Retinal pigment epithelial cell (primary cell): Measurements from ENCODE around the gene RUNX1.

ENCODE experiments used
- DNase-seq: peaks from one replicate; pipeline ENCODE4 v3.0.0-alpha.2; 2010; ENCODE audit warnings: low read depth
- H3K4me3 ChIP-seq: 2 replicates; pipeline ENCODE4 v1.5.1; 2011; ENCODE audit warnings: mild to moderate bottlenecking, low read length, control low read depth, moderate library complexity
- TF ChIP-seq, protein P1 (sequence below): conservative IDR thresholded peaks from 2 replicates; pipeline ENCODE4 v1.5.1; 2011; ENCODE audit warnings: low read depth, low read length, control low read depth, inconsistent platforms

RUNX1 gene

DNA sequence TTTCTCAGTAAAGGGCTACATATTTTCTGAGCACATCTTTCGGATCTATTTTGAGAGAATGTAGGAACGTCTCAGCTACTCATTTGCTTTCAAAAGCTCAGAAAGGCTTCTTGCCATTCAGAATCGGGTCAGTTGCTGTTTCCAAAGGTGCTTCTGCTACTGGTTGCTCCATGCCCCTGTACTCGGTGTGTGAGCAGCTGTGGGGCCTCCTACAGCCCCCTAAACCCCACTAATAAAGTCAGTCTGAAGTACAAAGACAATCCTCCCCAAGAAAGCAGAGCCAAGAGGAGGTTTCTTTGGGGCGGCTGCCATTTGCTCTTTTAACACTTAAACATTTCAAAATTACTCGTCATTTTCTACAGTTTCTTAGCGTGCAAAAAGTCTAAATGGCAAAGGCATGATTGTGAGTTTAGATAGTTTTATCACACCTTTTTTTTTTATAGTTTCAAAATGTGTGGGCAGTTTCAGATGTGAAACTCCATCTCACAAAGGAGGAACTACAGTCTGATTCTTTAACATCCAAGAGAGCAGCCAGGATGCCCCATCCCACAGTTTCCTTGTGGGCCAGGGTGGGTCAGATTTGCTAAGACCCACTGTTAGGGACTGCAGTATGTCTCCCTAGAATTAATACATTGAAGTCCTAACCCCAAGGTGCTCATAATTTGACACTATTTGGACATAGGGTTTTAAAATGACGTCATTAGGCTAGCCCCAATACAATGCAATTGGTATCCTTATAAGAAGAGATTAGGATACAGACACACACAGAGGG lies 4.1 kb downstream of the RUNX1 start:
- TF ChIP-seq, protein P1, sequence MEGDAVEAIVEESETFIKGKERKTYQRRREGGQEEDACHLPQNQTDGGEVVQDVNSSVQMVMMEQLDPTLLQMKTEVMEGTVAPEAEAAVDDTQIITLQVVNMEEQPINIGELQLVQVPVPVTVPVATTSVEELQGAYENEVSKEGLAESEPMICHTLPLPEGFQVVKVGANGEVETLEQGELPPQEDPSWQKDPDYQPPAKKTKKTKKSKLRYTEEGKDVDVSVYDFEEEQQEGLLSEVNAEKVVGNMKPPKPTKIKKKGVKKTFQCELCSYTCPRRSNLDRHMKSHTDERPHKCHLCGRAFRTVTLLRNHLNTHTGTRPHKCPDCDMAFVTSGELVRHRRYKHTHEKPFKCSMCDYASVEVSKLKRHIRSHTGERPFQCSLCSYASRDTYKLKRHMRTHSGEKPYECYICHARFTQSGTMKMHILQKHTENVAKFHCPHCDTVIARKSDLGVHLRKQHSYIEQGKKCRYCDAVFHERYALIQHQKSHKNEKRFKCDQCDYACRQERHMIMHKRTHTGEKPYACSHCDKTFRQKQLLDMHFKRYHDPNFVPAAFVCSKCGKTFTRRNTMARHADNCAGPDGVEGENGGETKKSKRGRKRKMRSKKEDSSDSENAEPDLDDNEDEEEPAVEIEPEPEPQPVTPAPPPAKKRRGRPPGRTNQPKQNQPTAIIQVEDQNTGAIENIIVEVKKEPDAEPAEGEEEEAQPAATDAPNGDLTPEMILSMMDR = no peak
- DNase-seq = no peak
- no peak overlapping the region for H3K4me3 ChIP-seq

DNA sequence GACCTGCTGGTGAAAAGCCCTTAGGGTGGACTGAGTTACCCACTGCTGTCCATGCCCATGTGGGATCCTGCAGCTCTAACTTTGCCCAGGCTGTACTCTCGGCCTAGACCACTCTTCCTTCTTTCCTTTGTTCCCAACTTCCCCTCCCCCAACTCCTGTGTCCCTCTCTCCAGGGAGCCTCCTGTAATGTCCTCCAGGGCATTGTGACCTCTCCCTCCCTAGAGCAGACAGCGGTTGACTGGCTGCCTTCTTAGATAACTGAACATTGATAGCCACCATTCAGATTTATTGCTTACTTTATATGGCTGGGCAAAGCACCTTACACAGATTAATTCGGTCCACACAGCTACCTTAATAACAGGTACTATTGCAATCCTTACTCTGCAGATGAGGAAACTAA lies 5.0 kb downstream of the RUNX1 start:
- no peak overlapping the region for H3K4me3 ChIP-seq

DNA sequence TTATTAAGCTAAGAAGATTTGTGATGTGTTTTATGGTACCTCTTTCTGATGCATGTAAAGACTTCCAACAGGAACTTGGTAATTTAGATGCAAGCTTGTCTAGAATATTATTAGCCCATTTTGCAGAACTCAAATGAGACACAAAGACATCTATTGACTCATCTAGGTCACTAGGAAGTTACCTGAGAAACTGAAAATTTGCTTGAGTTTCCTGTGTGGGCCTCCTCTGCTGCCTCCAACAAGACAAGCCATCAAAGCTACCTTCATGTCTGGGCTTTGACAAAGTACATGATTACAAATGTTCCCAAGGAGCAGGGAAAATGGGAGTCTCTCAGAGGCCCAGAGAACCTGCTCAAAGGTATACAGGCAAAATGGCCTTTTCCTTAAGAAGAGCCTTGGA lies 5.6 kb downstream of the RUNX1 start:
- TF ChIP-seq, protein P1 = no peak
- H3K4me3 ChIP-seq = no peak overlapping the region
- DNase-seq = no peak

More for the DNA sequence above, 5.0 kb downstream of the RUNX1 start:
- DNase-seq = no peak
- TF ChIP-seq, protein P1 = no peak

DNA sequence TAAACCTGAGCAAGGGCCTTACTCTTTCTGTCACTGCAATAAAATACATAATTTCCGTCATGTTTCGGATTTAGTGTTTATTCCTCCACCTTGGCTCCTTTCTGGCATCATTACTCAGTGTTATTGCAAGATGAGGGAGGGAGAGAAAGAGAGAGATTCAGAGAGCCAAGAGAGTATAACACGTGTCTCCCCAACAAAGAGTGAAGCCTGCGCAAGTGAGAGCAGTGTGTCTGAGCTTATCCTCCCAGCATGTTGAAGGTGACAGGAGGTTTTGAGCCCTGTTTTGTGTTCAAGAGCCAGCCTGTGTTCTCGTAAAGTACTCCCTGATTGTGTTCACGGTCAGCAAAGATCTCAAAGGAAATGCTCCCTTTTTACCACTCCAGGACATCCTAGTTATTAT lies 6.3 kb downstream of the RUNX1 start:
- DNase-seq = no peak
- H3K4me3 ChIP-seq = no peak overlapping the region
- TF ChIP-seq, protein P1 = no peak

DNA sequence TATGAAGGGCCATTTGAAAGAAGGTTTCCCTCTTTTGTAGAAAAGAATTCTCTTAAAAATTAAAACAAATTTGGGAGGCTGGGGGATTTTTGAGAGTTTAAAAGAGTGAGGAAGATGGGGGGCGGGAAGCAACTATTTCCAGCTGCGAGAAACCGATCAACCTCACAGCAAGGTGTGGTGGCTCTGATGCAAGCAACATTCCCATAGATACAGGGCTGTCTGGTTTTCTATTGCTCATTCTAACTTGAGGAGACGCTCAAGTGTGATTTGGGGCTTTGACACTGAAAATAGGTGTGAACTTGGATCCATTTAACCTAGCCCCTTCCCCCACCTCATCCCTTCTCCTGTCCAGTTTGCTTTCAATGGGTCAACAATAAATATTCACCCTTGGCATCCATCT lies 7.2 kb downstream of the RUNX1 start:
- TF ChIP-seq, protein P1 = no peak
- H3K4me3 ChIP-seq = no peak overlapping the region
- DNase-seq = no peak

DNA sequence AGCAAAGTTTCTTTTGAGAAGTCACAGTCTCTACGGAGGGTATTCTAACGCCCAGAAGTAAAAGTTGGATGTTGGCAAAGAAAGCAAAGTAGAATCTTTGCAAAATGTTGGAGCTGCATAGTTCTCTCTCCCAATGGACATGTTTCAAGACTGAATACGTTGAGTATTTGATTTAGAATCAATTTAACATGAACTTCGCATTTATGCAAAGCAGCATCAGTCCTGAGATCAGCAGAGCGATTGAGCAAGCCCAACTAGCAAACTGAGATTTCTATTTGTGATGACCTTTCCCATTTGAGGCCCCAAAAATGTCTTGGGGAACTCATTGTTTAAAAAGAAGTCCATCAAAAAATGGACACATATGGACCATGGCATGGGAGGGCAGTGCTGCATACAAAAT lies 8.0 kb downstream of the RUNX1 start:
- DNase-seq = no peak
- H3K4me3 ChIP-seq = no peak overlapping the region
- TF ChIP-seq, protein P1 = no peak

DNA sequence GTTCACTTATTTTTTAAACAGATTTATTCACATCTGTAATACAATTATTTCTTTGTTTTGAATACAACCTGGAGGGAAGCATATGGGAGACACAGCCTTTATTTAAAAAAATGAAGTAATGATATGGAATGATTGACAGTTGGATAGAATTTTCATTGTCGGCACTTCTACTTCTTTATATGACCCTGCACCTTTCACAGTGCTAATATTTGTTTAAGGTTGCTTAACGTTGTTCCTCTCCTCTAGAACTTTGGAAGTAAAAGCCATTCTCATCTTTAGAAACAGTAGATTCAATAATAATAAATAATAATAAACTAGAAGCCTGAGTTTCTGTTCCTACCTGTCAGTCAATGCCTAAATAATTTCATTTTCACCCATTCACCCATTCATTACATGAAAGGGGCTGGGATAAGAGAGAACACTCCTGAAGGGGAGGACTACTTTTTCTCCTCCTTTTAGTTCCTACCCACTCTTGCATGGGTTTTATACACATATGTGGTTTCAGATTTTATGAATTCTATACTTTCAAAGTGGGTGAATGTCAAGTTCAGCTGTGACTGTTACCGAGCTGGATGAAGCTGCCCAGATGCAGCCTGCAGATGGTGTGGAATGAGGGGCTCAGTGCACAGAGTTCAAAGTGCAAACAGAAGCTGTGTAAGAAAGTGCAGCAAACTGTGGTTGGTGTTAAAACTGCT lies 9.4 kb downstream of the RUNX1 start:
- TF ChIP-seq, protein P1 = no peak
- H3K4me3 ChIP-seq = no peak overlapping the region

More for the DNA sequence above, 9.4 kb downstream of the RUNX1 start:
- DNase-seq = no peak
